CD4-positive, CD25-positive, alpha-beta regulatory T cell (primary cell): ENCODE results near the gene COX7B2. TPM values are rescaled to one million over a fixed set of nuclear protein-coding genes. Genes with fewer than 3 reads are reported as not detected.

ENCODE experiments used
- ATAC-seq, 2 donors: fragments of 150-1000 bp; cut with Tn5 transposase; one replicate each; pipeline ENCODE4 v1.10.0; 2021; ENCODE audit warnings: low read depth in 2 of 2, moderate number of reproducible peaks in 2 of 2, moderate library complexity in 1 of 2
- DNase-seq, 3 donors: peaks; one replicate each; pipeline versions ENCODE4 v3.0.0 to v3.0.0-alpha.2; 2012 to 2022; ENCODE audit warnings: mixed read lengths in 1 of 3
- H3K27ac ChIP-seq: one replicate; pipeline ENCODE4 v1.7.0; 2013; ENCODE audit warnings: mild to moderate bottlenecking, low read length; ENCODE audit not compliant: insufficient read depth, poor library complexity, severe bottlenecking
- H3K27me3 ChIP-seq: one replicate; pipeline ENCODE4 v1.7.0; 2013; ENCODE audit warnings: low read length; ENCODE audit not compliant: control insufficient read depth, insufficient read depth
- H3K36me3 ChIP-seq: one replicate; pipeline ENCODE4 v1.7.0; 2013; ENCODE audit warnings: mild to moderate bottlenecking, low read length, moderate library complexity; ENCODE audit not compliant: control insufficient read depth, insufficient read depth
- H3K4me1 ChIP-seq: 2 replicates; pipeline ENCODE4 v1.7.0; 2013; ENCODE audit warnings: mild to moderate bottlenecking, low read length; ENCODE audit not compliant: insufficient read depth, control insufficient read depth, poor library complexity, severe bottlenecking
- H3K4me3 ChIP-seq: one replicate; pipeline ENCODE4 v1.7.0; 2013; ENCODE audit warnings: low read depth, mild to moderate bottlenecking, low read length, moderate library complexity
- H3K9me3 ChIP-seq, 2 experiments: 1 replicate in 1 of 2; 2 replicates in 1 of 2; pipeline ENCODE4 v1.7.0; 2013; ENCODE audit warnings: low read length in 2 of 2, mild to moderate bottlenecking in 1 of 2, moderate library complexity in 1 of 2; ENCODE audit not compliant: control insufficient read depth in 2 of 2
- H3K27ac Mint-ChIP-seq, 3 donors: one replicate each; pipeline ENCODE4 v1.8.0; 2020 to 2022; ENCODE audit warnings: mild to moderate bottlenecking in 3 of 3, mixed read lengths in 3 of 3, moderate library complexity in 2 of 3
- H3K27me3 Mint-ChIP-seq: one replicate; pipeline ENCODE4 v1.8.0; 2022; ENCODE audit warnings: mild to moderate bottlenecking, mixed read lengths
- H3K36me3 Mint-ChIP-seq: one replicate; pipeline ENCODE4 v1.8.0; 2020; ENCODE audit warnings: mixed read lengths
- H3K4me1 Mint-ChIP-seq, 4 donors: one replicate each; pipeline ENCODE4 v1.8.0; 2020 to 2022; ENCODE audit warnings: mixed read lengths in 4 of 4, mild to moderate bottlenecking in 1 of 4
- H3K4me3 Mint-ChIP-seq, 4 donors: one replicate each; pipeline ENCODE4 v1.8.0; 2020 to 2022; ENCODE audit warnings: mild to moderate bottlenecking in 4 of 4, mixed read lengths in 4 of 4, moderate library complexity in 3 of 4
- H3K9me3 Mint-ChIP-seq, 7 donors: one replicate each; pipeline ENCODE4 v1.8.0; 2020 to 2022; ENCODE audit warnings: mixed read lengths in 7 of 7, mild to moderate bottlenecking in 3 of 7, moderate library complexity in 2 of 7
- polyA plus RNA-seq, 4 donors: library from polyadenylated mRNA; unstranded; fragments of 300-500 nt; fragmentation: Illumina TruSeq; gene quantifications; one replicate each; pipeline ENCODE4 v1.2.3, GENCODE V29; 2021
- total RNA-seq: library from RNA; stranded (reverse); gene quantifications from one replicate; pipeline ENCODE4 v1.2.3, GENCODE V29; 2022

COX7B2 gene
- total and polyA plus RNA-seq, 5 donors from 2014 or later = not detected

DNA sequence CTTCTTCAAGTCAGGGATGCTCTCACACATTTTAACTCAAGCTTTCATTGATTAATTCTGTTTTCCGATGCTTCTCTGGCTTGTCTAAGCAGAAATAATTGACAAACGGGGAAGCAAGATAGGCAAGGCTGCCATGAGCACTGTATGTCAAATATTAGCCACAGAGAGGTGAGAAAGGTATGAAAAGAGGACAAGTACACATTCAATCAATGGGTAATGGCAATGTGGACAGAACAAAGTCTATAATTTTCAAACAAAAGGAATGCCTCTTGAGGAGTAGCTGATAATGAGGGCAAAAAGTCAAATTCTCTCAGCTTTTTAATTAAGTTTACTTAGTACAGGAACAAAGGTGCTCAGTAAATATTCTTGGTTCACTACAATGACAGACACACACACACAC is 19.6 kb downstream of the COX7B2 start:
- H3K27me3 ChIP-seq = no peaks in the 10 kb centered on the region
- DNase-seq (no peak), ATAC-seq (no peak)
- Mint-ChIP-seq H3K36me3 (no peaks in the 10 kb centered on the region), H3K9me3 (peaks cover 0 to 5% (median 0%) of the 10 kb centered on the region in 7 donors), H3K27ac (no peak overlapping the region), H3K4me3 (no peak overlapping the region), H3K4me1 (no peaks in the 10 kb centered on the region), H3K27me3 (no peaks in the 10 kb centered on the region)
- H3K4me1 ChIP-seq = no peaks in the 10 kb centered on the region
- no peak overlapping the region for H3K4me3 ChIP-seq
- no peaks in the 10 kb centered on the region for H3K36me3 ChIP-seq
- no peaks in the 10 kb centered on the region for H3K9me3 ChIP-seq
- H3K27ac ChIP-seq = no peak overlapping the region

DNA sequence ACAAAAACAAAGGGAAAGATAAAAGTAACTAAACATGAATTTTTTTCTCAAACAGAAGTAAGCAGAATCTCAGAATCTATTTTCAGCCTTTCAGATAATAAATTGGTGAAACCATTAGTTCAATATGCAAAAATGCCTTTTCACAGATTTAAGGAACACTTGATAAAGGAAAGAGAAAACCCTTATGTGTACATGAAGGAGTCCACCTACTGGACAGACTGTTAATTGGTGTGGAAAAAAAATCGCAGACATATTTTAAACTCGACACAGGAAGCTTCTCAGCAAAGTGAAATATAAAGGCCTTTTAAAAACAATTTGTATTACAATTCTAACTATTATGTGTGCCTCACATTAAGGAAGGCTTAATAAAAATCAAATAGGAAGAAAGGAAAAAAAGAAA is 22.3 kb downstream of the COX7B2 start:
- Histone ChIP-seq H3K27me3 (no peaks in the 10 kb centered on the region), H3K27ac (no peak overlapping the region), H3K4me1 (no peaks in the 10 kb centered on the region), H3K4me3 (no peak overlapping the region), H3K9me3 (no peaks in the 10 kb centered on the region), H3K36me3 (no peaks in the 10 kb centered on the region)
- Mint-ChIP-seq H3K4me3 (no peak overlapping the region), H3K27ac (no peak overlapping the region), H3K9me3 (peaks cover 0 to 5% (median 0%) of the 10 kb centered on the region in 7 donors), H3K36me3 (no peaks in the 10 kb centered on the region), H3K27me3 (no peaks in the 10 kb centered on the region), H3K4me1 (no peaks in the 10 kb centered on the region)
- ATAC-seq = no peak
- no peak for DNase-seq

DNA sequence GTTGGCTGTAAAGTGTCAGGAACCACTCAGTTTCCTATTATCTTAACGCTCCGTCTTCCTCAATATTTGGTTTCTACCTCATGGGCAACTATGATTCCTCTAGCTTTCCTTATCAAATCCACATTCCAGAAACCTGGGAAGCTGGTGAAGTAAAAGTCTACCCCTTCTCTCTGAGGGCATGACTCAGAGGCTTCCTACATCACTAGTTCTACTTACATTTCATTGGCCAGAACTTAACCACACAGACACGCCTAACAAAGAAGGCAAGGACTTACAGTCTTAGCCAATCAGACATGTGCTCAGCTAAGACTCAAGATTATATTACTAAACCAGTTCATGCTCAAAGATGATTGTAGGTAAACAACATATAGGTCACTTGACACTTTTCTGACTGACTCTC is 30.4 kb downstream of the COX7B2 start:
- H3K36me3 Mint-ChIP-seq = no peaks in the 10 kb centered on the region
- no peaks in the 10 kb centered on the region for H3K27me3 Mint-ChIP-seq

DNA sequence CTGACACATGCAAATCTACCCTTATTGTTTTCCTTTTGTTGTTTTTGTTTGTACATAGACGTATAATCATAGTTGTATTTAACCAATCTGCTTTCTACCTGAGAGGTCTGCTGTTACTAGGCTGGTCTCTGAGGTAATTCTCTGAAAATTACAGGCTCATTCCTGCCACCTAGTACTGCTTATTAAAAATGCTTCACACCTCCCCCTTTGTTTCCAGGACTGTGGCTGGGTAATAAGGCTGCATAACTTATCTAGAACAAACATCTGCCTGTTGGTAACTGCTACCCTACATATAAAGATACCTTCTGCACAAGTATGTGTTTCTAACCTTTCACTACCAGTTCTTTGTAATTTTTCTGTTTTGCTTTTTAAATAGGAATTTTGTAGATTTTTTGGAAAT is 34.2 kb downstream of the COX7B2 start:
- Histone ChIP-seq H3K4me1 (no peaks in the 10 kb centered on the region), H3K4me3 (no peak overlapping the region), H3K9me3 (no peaks in the 10 kb centered on the region), H3K27ac (no peak overlapping the region), H3K36me3 (no peaks in the 10 kb centered on the region), H3K27me3 (no peaks in the 10 kb centered on the region)
- no peak overlapping the region for H3K27ac Mint-ChIP-seq
- H3K4me3 Mint-ChIP-seq = no peak overlapping the region
- peaks cover 0 to 6% (median 1%) of the 10 kb centered on the region in 7 donors for H3K9me3 Mint-ChIP-seq
- no peak for DNase-seq
- no peaks in the 10 kb centered on the region for H3K36me3 Mint-ChIP-seq
- no peaks in the 10 kb centered on the region for H3K27me3 Mint-ChIP-seq
- ATAC-seq = no peak
- no peaks in the 10 kb centered on the region for H3K4me1 Mint-ChIP-seq

More for the DNA sequence above, 30.4 kb downstream of the COX7B2 start:
- peaks cover 0 to 3% (median 0%) of the 10 kb centered on the region in 7 donors for H3K9me3 Mint-ChIP-seq
- H3K27ac ChIP-seq = no peak overlapping the region
- no peak overlapping the region for H3K4me3 Mint-ChIP-seq
- no peaks in the 10 kb centered on the region for H3K4me1 ChIP-seq
- DNase-seq (no peak), ATAC-seq (no peak)
- no peaks in the 10 kb centered on the region for H3K4me1 Mint-ChIP-seq
- no peak overlapping the region for H3K4me3 ChIP-seq
- no peaks in the 10 kb centered on the region for H3K9me3 ChIP-seq
- H3K27me3 ChIP-seq = no peaks in the 10 kb centered on the region
- no peak overlapping the region for H3K27ac Mint-ChIP-seq
- no peaks in the 10 kb centered on the region for H3K36me3 ChIP-seq

DNA sequence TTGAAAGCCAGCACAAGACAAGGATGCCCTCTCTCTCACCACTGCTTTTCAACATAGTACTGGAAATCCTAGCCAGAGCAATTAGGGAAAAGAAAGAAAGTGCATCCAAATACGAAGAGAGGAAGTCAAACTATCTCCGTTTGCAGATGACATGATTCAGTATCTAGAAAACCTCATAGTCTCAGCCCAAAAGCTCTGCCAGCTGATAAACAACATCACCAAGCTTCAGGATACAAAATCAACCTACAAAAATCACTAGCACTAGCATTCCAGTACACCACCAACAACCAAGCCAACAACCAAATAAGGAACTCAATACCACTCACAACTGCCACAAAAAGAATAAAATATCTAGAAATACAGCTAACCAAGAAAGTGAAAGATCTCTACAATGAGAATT is 38.6 kb downstream of the COX7B2 start:
- Mint-ChIP-seq H3K4me3 (no peak overlapping the region), H3K27me3 (no peaks in the 10 kb centered on the region), H3K36me3 (no peaks in the 10 kb centered on the region), H3K27ac (no peak overlapping the region), H3K9me3 (peaks cover 0 to 5% (median 2%) of the 10 kb centered on the region in 7 donors), H3K4me1 (no peaks in the 10 kb centered on the region)
- Histone ChIP-seq H3K27me3 (no peaks in the 10 kb centered on the region), H3K36me3 (no peaks in the 10 kb centered on the region), H3K4me3 (no peak overlapping the region), H3K27ac (no peak overlapping the region), H3K4me1 (no peaks in the 10 kb centered on the region), H3K9me3 (no peaks in the 10 kb centered on the region)
- ATAC-seq (no peak), DNase-seq (no peak)

DNA sequence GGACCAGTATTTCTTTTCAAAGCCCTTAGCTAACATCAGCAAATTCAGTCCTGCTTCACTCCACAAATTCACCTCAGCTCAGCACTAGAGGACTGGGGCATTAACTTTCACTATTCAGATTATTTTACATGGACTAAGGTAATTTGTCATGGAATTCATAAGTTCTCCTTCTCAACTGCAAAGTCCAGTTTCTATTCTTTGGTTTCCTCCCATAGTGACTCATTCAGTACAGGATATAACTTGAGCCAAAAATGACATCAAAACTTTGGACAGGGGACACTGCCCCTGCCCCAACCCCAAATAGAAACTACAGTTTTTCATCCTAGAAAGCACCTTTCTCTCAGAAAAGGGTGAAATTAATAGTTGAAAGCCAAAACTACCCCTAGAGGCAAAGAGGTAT is 52.7 kb downstream of the COX7B2 start:
- no peaks in the 10 kb centered on the region for H3K4me1 ChIP-seq
- Mint-ChIP-seq H3K4me1 (no peaks in the 10 kb centered on the region), H3K9me3 (peaks cover 0 to 3% (median 0%) of the 10 kb centered on the region in 7 donors), H3K36me3 (no peaks in the 10 kb centered on the region), H3K4me3 (no peak overlapping the region), H3K27ac (no peak overlapping the region), H3K27me3 (no peaks in the 10 kb centered on the region)
- no peaks in the 10 kb centered on the region for H3K36me3 ChIP-seq
- DNase-seq (no peak), ATAC-seq (no peak)
- no peak overlapping the region for H3K27ac ChIP-seq
- H3K9me3 ChIP-seq = no peaks in the 10 kb centered on the region
- no peak overlapping the region for H3K4me3 ChIP-seq
- H3K27me3 ChIP-seq = no peaks in the 10 kb centered on the region

DNA sequence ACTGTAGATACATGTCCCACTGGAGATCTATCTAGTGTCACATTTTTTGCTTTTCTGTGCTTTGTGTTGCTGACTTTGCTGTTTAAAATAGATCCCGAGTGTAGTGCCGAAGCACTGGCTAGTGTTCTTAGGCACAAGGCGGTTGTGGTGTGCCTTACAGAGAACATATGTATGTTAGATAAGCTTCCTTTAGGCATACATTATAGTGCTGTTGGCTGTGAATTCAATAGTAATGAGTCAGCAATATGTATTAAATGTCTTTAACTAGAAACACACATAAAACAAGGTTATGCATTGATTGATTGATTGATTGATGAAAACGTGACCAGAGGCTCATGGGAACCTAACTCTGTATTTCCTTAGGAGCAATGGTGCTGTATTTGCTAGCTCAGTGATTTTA is 56.2 kb downstream of the COX7B2 start:
- no peak for DNase-seq
- Histone ChIP-seq H3K9me3 (no peaks in the 10 kb centered on the region), H3K27ac (no peak overlapping the region), H3K36me3 (no peaks in the 10 kb centered on the region), H3K27me3 (no peaks in the 10 kb centered on the region), H3K4me1 (no peaks in the 10 kb centered on the region), H3K4me3 (no peak overlapping the region)
- Mint-ChIP-seq H3K4me3 (no peak overlapping the region), H3K36me3 (no peaks in the 10 kb centered on the region), H3K9me3 (no peaks in the 10 kb centered on the region), H3K27me3 (peaks cover 4% of the 10 kb centered on the region), H3K27ac (no peak overlapping the region), H3K4me1 (no peaks in the 10 kb centered on the region)
- no peak for ATAC-seq

DNA sequence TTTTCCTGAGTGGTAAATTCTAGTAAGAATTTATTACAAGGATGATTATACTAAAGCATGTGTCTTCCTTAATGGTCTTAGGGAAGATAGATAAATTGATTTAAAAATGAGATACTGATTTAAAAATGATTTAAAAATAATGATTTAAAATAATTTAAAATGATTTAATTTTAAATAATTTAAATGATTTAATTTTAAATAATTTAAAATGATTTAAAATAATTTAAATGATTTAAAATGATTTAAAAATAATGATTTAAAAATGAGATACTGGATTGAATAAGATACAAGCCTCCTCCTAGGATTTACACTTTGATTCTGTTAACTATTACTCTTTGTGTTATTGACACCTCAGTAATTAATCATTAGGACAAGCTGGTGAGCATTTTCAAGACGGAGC is 59.0 kb downstream of the COX7B2 start:
- Histone ChIP-seq H3K27ac (no peak overlapping the region), H3K4me1 (no peaks in the 10 kb centered on the region), H3K9me3 (no peaks in the 10 kb centered on the region), H3K27me3 (no peaks in the 10 kb centered on the region), H3K36me3 (no peaks in the 10 kb centered on the region), H3K4me3 (no peak overlapping the region)
- Mint-ChIP-seq H3K9me3 (no peaks in the 10 kb centered on the region), H3K27ac (no peak overlapping the region), H3K4me1 (no peaks in the 10 kb centered on the region), H3K36me3 (no peaks in the 10 kb centered on the region), H3K4me3 (no peak overlapping the region), H3K27me3 (peaks cover 11% of the 10 kb centered on the region)
- no peak for DNase-seq
- no peak for ATAC-seq
